HepG2 (cell line): Measurements from ENCODE around the gene CRK. TPM values are rescaled to one million over a fixed set of nuclear protein-coding genes. Genes with fewer than 3 reads are reported as not detected.

Experiments
- ATAD3A ChIP-seq: sonication (generic); formaldehyde crosslinking; IDR thresholded peaks from 2 replicates; pipeline ENCODE4 v1.4.0; 2020; ENCODE audit warnings: missing genetic modification reagents
- FOXO1 ChIP-seq: sonication (generic); formaldehyde crosslinking; IDR thresholded peaks from 2 replicates; pipeline ENCODE4 v1.4.0; 2020; ENCODE audit warnings: missing genetic modification reagents
- GATAD1 ChIP-seq: IDR thresholded peaks from 2 replicates; pipeline ENCODE4 v1.6.1; 2016; ENCODE audit warnings: missing genetic modification reagents, missing compliant biosample characterization
- NPAS2 ChIP-seq: sonication (generic); formaldehyde crosslinking; IDR thresholded peaks from 2 replicates; pipeline ENCODE4 v1.8.0; 2022; ENCODE audit warnings: mild to moderate bottlenecking, missing genetic modification reagents, borderline replicate concordance
- RFX3 ChIP-seq: IDR thresholded peaks from 2 replicates; pipeline ENCODE4 v1.6.1; 2016; ENCODE audit warnings: missing biosample characterization, missing genetic modification reagents
- RFX5 ChIP-seq: IDR thresholded peaks from 2 replicates; pipeline ENCODE4 v1.6.1; 2011; ENCODE audit warnings: low read depth, low read length, improper control_type of control experiment
- STAT5B ChIP-seq: sonication (generic); formaldehyde crosslinking; IDR thresholded peaks from 2 replicates; pipeline ENCODE4 v1.4.0; 2020; ENCODE audit warnings: missing genetic modification reagents
- THAP11 ChIP-seq: IDR thresholded peaks from 2 replicates; pipeline ENCODE4 v1.6.1; 2016; ENCODE audit warnings: missing biosample characterization, missing genetic modification reagents
- ZNF205 ChIP-seq: IDR thresholded peaks from 2 replicates; pipeline ENCODE4 v1.6.1; 2018; ENCODE audit warnings: missing biosample characterization, missing genetic modification reagents
- ZNF253 ChIP-seq: sonication (generic); formaldehyde crosslinking; IDR thresholded peaks from 2 replicates; pipeline ENCODE4 v1.8.0; 2022; ENCODE audit warnings: mild to moderate bottlenecking, missing genetic modification reagents, borderline replicate concordance
- ZNF780A ChIP-seq: sonication (generic); formaldehyde crosslinking; IDR thresholded peaks from 2 replicates; pipeline ENCODE4 v1.8.0; 2022; ENCODE audit warnings: mild to moderate bottlenecking, missing genetic modification reagents, moderate library complexity
- ZSCAN12 ChIP-seq: sonication (generic); formaldehyde crosslinking; IDR thresholded peaks from 2 replicates; pipeline ENCODE4 v1.9.0; 2021; ENCODE audit warnings: mild to moderate bottlenecking, missing genetic modification reagents
- ZSCAN21 ChIP-seq: sonication (generic); formaldehyde crosslinking; IDR thresholded peaks from 2 replicates; pipeline ENCODE4 v1.8.0; 2022; ENCODE audit warnings: mild to moderate bottlenecking, missing genetic modification reagents, moderate library complexity, borderline replicate concordance
- polyA plus RNA-seq, 8 experiments: library from polyadenylated mRNA; depleted of rRNA in 3 of 8; stranded (reverse) in 7 of 8; unstranded in 1 of 8; fragments of >200 nt; fragmentation: Illumina TruSeq in 4 of 8; extraction: Trizol in 4 of 8; gene quantifications; 2 replicates each; pipeline versions ENCODE4 v1.2.1 to v1.2.3, GENCODE V29; 2011 to 2016; ENCODE audit warnings: low read depth in 4 of 8, missing spikeins in 1 of 8, mixed read lengths in 1 of 8; ENCODE audit not compliant: insufficient read depth in 1 of 8
- total RNA-seq, 5 experiments: library from RNA; depleted of rRNA; stranded (reverse); fragments of >200 nt; fragmentation: Illumina TruSeq; extraction: Trizol; gene quantifications; 2 replicates each; pipeline ENCODE4 v1.2.3, GENCODE V29; 2016; ENCODE audit warnings: low read depth in 1 of 5
- TF ChIP-seq, protein P1 (sequence below): sonication (generic); formaldehyde crosslinking; IDR thresholded peaks from 2 replicates; pipeline ENCODE4 v1.4.0; 2020; ENCODE audit warnings: mild to moderate bottlenecking, missing genetic modification reagents, borderline replicate concordance
- TF ChIP-seq, protein P2 (sequence below), 2 experiments: sonication (generic) in 1 of 2; formaldehyde crosslinking in 1 of 2; IDR thresholded peaks; 2 replicates each; pipeline versions ENCODE4 v1.4.0 to v1.6.1; 2018 to 2020; ENCODE audit warnings: missing genetic modification reagents in 2 of 2, borderline replicate concordance in 1 of 2, low read depth in 1 of 2, mild to moderate bottlenecking in 1 of 2, missing biosample characterization in 1 of 2
- TF ChIP-seq, protein P3 (sequence below): sonication (generic); formaldehyde crosslinking; IDR thresholded peaks from 2 replicates; pipeline ENCODE4 v1.8.1; 2023; ENCODE audit warnings: missing genetic modification reagents, inconsistent platforms, borderline replicate concordance
- TF ChIP-seq, protein P4 (sequence below): sonication (generic); formaldehyde crosslinking; conservative IDR thresholded peaks from 2 replicates; pipeline ENCODE4 v1.8.0; 2022; ENCODE audit warnings: missing genetic modification reagents

CRK gene
- total and polyA plus RNA-seq, 2 of the 13 experiments (the other 11 are each of a cell fraction or from before 2014, with no cell fraction given) = 47.4 to 54.2 TPM

DNA sequence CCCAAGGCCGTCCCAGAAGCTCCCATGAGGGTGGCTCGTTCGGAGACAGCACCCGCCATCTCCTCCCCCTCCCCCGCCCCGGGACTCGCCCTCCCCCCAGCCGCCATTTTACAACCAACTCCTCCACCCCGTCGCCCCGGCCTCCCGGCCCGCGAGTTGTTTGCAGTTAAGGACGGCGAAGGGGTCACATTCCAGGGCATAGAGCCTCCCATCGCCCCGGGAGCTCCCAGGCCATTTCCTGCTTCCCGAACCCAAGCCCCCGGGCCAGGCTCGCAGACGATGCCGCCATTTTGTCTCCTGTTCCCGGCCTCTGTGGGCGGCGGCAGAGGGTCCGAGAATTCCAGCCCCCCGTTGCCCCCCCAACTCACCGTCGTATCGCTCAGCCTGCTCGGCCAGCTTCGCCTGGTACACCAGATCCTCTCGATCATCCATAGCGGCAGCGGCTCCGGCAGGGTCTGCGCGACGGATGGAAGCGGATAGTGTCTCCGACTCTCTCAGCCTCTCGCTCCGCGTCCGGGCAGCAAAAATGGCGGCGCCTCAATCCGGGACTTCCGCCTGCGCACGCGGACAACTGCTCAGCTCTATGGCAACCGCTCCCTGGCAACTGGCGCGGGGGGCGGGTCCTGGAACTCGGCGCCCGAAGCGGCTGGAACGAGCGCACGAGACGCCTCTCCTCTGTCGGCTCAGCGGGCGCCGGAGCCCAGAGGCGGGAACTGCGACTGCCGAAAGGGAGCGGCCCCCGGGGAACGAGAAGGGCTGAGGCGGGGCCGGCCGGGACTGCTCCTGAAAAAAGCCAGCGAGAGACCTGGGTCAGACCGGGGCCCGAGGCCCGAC lies 56.1 kb downstream of the CRK start, which contains the start of gene YWHAE (continued):
- TF ChIP-seq, protein P1, sequence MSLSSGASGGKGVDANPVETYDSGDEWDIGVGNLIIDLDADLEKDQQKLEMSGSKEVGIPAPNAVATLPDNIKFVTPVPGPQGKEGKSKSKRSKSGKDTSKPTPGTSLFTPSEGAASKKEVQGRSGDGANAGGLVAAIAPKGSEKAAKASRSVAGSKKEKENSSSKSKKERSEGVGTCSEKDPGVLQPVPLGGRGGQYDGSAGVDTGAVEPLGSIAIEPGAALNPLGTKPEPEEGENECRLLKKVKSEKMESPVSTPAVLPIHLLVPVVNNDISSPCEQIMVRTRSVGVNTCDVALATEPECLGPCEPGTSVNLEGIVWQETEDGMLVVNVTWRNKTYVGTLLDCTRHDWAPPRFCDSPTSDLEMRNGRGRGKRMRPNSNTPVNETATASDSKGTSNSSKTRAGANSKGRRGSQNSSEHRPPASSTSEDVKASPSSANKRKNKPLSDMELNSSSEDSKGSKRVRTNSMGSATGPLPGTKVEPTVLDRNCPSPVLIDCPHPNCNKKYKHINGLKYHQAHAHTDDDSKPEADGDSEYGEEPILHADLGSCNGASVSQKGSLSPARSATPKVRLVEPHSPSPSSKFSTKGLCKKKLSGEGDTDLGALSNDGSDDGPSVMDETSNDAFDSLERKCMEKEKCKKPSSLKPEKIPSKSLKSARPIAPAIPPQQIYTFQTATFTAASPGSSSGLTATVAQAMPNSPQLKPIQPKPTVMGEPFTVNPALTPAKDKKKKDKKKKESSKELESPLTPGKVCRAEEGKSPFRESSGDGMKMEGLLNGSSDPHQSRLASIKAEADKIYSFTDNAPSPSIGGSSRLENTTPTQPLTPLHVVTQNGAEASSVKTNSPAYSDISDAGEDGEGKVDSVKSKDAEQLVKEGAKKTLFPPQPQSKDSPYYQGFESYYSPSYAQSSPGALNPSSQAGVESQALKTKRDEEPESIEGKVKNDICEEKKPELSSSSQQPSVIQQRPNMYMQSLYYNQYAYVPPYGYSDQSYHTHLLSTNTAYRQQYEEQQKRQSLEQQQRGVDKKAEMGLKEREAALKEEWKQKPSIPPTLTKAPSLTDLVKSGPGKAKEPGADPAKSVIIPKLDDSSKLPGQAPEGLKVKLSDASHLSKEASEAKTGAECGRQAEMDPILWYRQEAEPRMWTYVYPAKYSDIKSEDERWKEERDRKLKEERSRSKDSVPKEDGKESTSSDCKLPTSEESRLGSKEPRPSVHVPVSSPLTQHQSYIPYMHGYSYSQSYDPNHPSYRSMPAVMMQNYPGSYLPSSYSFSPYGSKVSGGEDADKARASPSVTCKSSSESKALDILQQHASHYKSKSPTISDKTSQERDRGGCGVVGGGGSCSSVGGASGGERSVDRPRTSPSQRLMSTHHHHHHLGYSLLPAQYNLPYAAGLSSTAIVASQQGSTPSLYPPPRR (CRISPR knock-in tag) = peak; percentile 54; the same call in 1 of the 2 replicates
- TF ChIP-seq, protein P2, sequence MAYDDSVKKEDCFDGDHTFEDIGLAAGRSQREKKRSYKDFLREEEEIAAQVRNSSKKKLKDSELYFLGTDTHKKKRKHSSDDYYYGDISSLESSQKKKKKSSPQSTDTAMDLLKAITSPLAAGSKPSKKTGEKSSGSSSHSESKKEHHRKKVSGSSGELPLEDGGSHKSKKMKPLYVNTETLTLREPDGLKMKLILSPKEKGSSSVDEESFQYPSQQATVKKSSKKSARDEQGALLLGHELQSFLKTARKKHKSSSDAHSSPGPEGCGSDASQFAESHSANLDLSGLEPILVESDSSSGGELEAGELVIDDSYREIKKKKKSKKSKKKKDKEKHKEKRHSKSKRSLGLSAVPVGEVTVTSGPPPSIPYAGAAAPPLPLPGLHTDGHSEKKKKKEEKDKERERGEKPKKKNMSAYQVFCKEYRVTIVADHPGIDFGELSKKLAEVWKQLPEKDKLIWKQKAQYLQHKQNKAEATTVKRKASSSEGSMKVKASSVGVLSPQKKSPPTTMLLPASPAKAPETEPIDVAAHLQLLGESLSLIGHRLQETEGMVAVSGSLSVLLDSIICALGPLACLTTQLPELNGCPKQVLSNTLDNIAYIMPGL (CRISPR knock-in tag; IDR thresholded peaks at IDR 0.05; ENCODE audit: borderline replicate concordance in 1 of 2, low read depth in 1 of 2) = peak; percentile 63 to 90
- TF ChIP-seq THAP11 (CRISPR knock-in tag) = peak; percentile 79
- TF ChIP-seq RFX3 (CRISPR knock-in tag) = peak; percentile 92
- TF ChIP-seq, protein P3, sequence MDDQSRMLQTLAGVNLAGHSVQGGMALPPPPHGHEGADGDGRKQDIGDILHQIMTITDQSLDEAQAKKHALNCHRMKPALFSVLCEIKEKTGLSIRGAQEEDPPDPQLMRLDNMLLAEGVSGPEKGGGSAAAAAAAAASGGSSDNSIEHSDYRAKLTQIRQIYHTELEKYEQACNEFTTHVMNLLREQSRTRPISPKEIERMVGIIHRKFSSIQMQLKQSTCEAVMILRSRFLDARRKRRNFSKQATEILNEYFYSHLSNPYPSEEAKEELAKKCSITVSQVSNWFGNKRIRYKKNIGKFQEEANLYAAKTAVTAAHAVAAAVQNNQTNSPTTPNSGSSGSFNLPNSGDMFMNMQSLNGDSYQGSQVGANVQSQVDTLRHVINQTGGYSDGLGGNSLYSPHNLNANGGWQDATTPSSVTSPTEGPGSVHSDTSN (CRISPR knock-in tag) = no peak
- peak; percentile 36; the same call in 1 of the 2 replicates for TF ChIP-seq GATAD1 (CRISPR knock-in tag)
- TF ChIP-seq ZSCAN21 (CRISPR knock-in tag) = peak; percentile 72; the same call in 1 of the 2 replicates
- TF ChIP-seq ZSCAN12 (CRISPR knock-in tag) = no peak; the same call in 1 of the 2 replicates
- no peak; the same call in 1 of the 2 replicates for TF ChIP-seq FOXO1 (CRISPR knock-in tag)
- TF ChIP-seq RFX5 = no peak
- TF ChIP-seq, protein P4, sequence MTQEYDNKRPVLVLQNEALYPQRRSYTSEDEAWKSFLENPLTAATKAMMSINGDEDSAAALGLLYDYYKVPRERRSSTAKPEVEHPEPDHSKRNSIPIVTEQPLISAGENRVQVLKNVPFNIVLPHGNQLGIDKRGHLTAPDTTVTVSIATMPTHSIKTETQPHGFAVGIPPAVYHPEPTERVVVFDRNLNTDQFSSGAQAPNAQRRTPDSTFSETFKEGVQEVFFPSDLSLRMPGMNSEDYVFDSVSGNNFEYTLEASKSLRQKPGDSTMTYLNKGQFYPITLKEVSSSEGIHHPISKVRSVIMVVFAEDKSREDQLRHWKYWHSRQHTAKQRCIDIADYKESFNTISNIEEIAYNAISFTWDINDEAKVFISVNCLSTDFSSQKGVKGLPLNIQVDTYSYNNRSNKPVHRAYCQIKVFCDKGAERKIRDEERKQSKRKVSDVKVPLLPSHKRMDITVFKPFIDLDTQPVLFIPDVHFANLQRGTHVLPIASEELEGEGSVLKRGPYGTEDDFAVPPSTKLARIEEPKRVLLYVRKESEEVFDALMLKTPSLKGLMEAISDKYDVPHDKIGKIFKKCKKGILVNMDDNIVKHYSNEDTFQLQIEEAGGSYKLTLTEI (CRISPR knock-in tag) = no peak
- no peak for TF ChIP-seq ZNF205
- TF ChIP-seq ATAD3A = no peak
- no peak for TF ChIP-seq ZNF253
- TF ChIP-seq NPAS2 (CRISPR knock-in tag) = no peak
- peak; percentile 49; the same call in 1 of the 2 replicates for TF ChIP-seq ZNF780A (CRISPR knock-in tag)
- no peak for TF ChIP-seq STAT5B
